ENCODE results near the gene CPEB4.

Gene CPEB4

DNA sequence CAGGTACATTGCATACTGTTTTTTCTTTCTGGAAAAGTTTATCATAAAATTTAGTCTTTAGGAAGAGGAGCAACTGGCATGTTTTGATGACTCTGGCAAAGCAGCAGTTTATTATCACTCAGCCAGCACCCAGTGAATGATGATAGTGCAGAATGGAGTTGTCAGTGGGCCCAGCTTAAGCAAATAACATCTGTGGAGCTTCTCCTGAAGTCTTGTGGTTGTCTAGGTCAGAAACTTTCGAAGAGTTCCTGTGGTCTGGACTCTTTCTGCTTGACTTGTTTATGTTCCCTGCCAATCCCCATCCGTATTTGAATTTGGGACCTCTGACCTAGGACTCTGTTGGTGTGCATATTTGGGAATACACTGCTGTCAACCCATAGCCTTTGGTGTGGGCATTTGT, 62.7 kb downstream of the CPEB4 start:
- no peak for DNase-seq

- no peak for DNase-seq
Measured at GRCh38 chr5:173953528-173954090, 65.5 kb downstream of the CPEB4 start.

DNA sequence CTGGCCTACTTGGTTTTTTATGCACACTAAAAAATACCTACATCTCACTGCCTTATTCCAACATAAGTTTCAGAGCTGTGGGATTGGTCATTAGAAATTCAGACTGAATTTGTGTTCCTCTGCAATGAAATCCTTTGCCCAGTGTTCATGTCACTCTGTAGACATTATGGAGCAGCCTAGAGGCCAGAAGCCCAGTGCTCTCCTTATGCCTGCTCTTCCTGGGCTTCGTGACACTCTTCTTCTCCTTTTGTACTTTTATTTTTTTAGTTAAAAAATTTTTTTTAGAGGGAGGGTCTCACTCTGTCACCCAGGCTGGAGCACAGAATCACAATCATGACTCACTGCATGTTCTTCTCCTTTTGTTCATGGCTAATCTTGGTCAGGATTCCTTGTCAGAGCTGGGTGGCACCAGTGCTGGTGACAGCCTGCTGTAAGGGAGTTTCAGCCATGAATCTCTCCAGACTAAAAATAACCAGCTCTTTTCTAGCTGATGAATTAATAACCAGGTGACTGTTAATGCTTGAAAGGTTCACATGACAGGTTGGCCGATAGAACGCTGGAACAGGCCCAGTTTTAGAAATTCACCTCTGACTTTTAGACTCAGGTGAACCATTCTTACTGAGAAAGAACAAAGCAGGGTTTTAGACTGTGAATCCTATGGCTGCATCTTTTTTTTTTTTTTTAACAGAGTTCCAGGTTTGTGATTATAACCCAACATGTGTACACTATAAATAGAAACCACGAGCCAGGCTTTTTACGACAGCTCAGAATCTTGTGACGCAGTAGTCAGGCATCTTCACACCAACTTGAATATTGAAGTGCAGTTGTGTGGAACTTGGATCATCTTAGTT, 66.7 kb downstream of the CPEB4 start:
- DNase-seq, result peak; percentile 47

GRCh38 chr5:173960986-173961385, 72.8 kb downstream of the CPEB4 start:
- DNase-seq, result no peak

DNA sequence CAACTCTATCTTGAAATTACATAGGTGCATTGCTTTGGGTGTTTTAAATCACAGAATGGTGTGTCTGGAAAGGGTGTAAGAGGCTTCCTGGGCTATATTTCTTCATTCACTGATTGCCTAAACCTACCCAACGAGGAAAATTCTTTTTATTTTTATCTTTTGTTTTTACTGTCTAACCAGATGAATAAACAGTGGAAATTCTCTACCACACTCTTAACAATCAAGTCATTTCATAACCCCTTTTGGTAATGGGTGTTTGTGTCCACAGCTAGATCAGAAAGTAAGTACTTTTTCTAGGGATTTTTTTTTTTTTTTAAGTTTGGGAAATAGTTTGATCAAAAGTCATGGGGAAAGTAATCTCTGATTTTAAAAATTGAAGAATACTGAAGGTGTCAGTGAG, 73.3 kb downstream of the CPEB4 start:
- DNase-seq, result no peak

GRCh38 chr5:173962436-173962972, 74.4 kb downstream of the CPEB4 start:
- DNase-seq, result no peak

DNA sequence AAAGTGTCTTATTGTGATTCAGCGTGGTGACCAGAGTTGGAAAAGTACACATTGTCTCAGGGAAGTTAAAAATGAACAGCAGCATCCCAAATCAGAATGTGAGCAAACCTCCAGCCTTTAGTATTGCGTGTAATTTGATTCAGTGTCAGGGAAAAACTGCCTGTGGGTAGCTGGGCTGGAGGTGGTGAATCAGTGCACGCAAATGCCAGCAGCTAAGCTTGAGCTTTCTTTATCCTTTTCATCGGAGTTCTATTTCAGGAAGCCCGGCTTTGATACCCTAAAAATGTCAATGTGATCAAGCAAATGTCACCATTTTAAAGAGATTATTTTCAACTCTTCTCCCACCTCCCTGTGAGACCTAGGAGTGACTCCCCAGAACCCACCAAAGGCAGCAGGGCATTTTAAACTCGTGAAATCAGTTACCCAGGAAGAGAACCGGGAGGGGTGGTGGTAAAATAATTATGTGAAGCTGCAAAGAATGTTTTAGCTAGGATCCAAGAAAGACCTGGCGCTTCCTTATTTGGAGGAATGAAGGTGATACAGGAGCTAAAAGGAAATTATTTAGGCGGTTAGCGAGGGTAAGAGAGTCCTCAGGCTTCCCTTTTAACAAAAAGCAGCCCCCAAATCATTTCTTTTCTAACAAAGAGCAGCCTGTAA, 75.2 kb downstream of the CPEB4 start:
- DNase-seq, result peak; percentile 44

GRCh38 chr5:173963867-173964441, 75.8 kb downstream of the CPEB4 start:
- DNase-seq, result no peak

DNA sequence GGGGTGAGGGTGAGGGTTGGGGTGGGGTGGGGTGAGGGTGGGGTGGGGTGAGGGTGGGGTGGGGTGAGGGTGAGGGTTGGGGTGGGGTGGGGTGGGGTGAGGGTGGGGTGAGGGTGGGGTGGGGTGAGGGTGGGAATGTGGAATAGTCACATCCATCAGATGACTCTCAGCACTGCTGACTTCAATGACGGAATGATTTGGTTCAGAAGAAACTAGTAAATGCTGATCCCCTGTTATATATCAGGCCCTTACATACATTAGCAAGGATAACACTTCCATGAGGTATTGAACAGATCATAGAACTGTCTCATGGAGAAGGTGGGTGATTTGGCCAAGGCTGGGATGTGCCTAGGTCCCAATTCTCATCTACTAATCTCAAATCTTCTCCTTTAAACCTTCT, 76.4 kb downstream of the CPEB4 start:
- DNase-seq, result no peak

GRCh38 chr5:173967241-173967640, 79.1 kb downstream of the CPEB4 start:
- no peak for DNase-seq

DNA sequence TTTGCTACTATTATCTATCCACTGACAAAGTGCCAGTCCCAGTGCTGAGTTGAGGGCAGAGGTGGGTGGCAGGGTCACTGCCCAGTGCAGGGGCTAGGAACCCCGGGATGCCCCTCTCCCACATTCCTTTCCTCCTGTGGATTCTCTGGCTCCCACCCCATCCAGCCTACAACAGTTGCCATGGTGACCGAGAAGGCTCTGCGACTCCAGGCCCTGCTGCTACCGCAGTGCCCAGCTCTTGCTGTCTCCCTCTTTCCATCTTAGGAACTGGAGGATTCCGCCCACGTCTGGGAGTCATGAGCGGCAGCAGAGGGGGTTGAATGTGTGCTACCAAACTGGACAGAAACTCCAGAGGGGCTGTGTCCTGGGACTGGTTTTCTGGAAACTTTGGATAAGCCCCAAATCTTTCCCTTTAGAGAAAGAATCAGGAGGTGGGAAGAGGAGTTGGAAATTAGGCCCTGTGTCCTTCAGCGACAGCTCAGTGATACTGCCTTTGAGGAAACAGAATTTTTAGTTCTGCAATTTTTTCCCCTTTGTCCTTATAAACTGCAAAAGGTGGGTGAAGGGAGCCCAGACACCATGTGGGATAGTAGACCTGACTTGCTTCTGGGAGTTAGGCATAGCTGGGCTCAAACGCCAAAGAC, 80.1 kb downstream of the CPEB4 start:
- no peak for DNase-seq

- DNase-seq, result peak; percentile 29
Measured at GRCh38 chr5:173969167-173970049, 81.3 kb downstream of the CPEB4 start.

DNA sequence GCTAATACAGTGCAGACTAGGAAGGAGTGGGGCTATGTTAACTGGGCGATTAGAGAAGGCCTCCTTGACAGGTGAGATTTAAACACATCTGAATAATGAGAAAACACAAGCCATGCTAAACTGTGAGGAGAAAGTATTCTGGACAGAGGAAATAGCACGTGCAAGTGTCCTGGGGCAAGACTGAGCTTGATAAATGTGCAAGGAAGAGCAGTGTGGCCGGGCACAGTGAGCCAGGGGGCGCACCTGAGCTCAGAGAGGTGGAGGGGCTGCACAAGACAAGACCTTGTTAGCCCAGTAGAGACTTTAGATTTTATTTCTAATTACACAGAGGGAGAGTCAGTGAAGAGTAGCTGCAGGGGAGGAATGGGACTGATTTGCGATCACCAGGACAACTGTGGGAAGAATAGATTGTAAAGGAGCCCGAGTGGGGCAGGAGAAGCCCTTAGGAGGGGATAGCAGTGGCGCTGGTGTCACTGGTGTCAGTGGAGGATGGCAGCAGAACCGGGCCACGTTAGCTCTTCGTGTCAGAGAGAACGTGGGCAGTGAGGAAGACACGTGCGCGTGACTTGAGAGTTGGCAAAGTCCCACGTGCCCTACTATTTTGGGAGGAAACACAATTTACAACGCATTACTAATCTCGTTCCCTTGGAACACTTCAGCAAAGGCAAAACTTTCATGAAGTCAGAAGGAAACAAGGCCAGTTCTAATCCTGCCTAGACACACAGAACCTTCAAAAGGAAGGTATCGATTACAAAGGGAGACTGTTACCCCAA, 82.9 kb downstream of the CPEB4 start:
- DNase-seq, result no peak

- no peak for DNase-seq
Measured at GRCh38 chr5:173971681-173972345, 83.7 kb downstream of the CPEB4 start.

- no peak for DNase-seq
Measured at GRCh38 chr5:173972607-173972924, 84.4 kb downstream of the CPEB4 start.

- DNase-seq, result peak; percentile 85
Measured at GRCh38 chr5:173972925-173973615, 84.9 kb downstream of the CPEB4 start.

GRCh38 chr5:173973616-173973969, 85.4 kb downstream of the CPEB4 start:
- no peak for DNase-seq

GRCh38 chr5:173974688-173975239, 86.6 kb downstream of the CPEB4 start:
- no peak for DNase-seq

- DNase-seq, result no peak
Measured at GRCh38 chr5:173981185-173981761, 93.1 kb downstream of the CPEB4 start.
